Ovary (tissue), 3 donors: ENCODE results near the gene PAM.

ENCODE experiments used
- CTCF ChIP-seq, 3 donors: fragments of 450-650 bp in 2 of 3; fragments of 200-600 bp in 1 of 3; IDR thresholded peaks; one replicate each; pipeline versions ENCODE4 v1.5.1 to v1.8.0; 2016 to 2022; ENCODE audit warnings: antibody characterized with exemption in 3 of 3, mild to moderate bottlenecking in 1 of 3
- POLR2A ChIP-seq: fragments of 450-650 bp; IDR thresholded peaks from one replicate; pipeline ENCODE4 v1.6.1; 2017; ENCODE audit warnings: antibody characterized with exemption, mild to moderate bottlenecking, moderate library complexity
- donor health status: DM: no; HTN: no; CAD: no.

GRCh38 chr5:102863058-102863457 is 108.0 kb downstream of the PAM start:
- TF ChIP-seq CTCF (IDR thresholded peaks at IDR 0.05), result no peak
- TF ChIP-seq POLR2A, result no peak
